Natural killer cell (primary cell): ENCODE measurements around the gene TPST2. TPM values are rescaled to one million over a fixed set of nuclear protein-coding genes. Genes with fewer than 3 reads are reported as not detected.

ENCODE experiments used
- ATAC-seq, 3 donors: fragments of 150-1000 bp in 2 of 3; fragments of 200-7000 bp in 1 of 3; cut with Tn5 transposase; 1 replicate in 1 of 3; 2 replicates in 2 of 3; pipeline ENCODE4 v1.10.0; 2021; ENCODE audit warnings: mild to moderate bottlenecking in 2 of 3, moderate library complexity in 2 of 3
- DNase-seq, 2 donors: peaks; one replicate each; pipeline versions ENCODE4 v3.0.0 to v3.0.0-alpha.2; 2013 to 2021; ENCODE audit warnings: mixed read lengths in 1 of 2
- H3K27ac ChIP-seq: one replicate; pipeline ENCODE4 v1.5.1; 2013; ENCODE audit warnings: mild to moderate bottlenecking, low read length
- H3K27me3 ChIP-seq: one replicate; pipeline ENCODE4 v1.6.1; 2013; ENCODE audit warnings: low read length; ENCODE audit not compliant: control insufficient read depth, insufficient read depth
- H3K36me3 ChIP-seq: one replicate; pipeline ENCODE4 v1.6.1; 2013; ENCODE audit warnings: low read length; ENCODE audit not compliant: control insufficient read depth, insufficient read depth
- H3K4me1 ChIP-seq: one replicate; pipeline ENCODE4 v1.6.1; 2013; ENCODE audit warnings: low read length; ENCODE audit not compliant: control insufficient read depth, insufficient read depth
- H3K4me3 ChIP-seq: one replicate; pipeline ENCODE4 v1.5.1; 2013; ENCODE audit warnings: low read length
- H3K9me3 ChIP-seq: one replicate; pipeline ENCODE4 v1.6.1; 2013; ENCODE audit warnings: low read length; ENCODE audit not compliant: control insufficient read depth, insufficient read depth
- H3K27ac Mint-ChIP-seq, 2 donors: one replicate each; pipeline ENCODE4 v1.8.0; 2022; ENCODE audit warnings: mild to moderate bottlenecking in 2 of 2, mixed read lengths in 2 of 2, moderate library complexity in 1 of 2
- H3K27me3 Mint-ChIP-seq, 2 donors: one replicate each; pipeline ENCODE4 v1.8.0; 2022; ENCODE audit warnings: low read depth in 2 of 2, mixed read lengths in 2 of 2
- H3K36me3 Mint-ChIP-seq: one replicate; pipeline ENCODE4 v1.8.0; 2022; ENCODE audit warnings: mixed read lengths
- H3K4me1 Mint-ChIP-seq, 2 donors: one replicate each; pipeline ENCODE4 v1.8.0; 2022; ENCODE audit warnings: mixed read lengths in 2 of 2
- H3K4me3 Mint-ChIP-seq: one replicate; pipeline ENCODE4 v1.8.0; 2022; ENCODE audit warnings: mild to moderate bottlenecking, moderate library complexity, mixed read lengths
- H3K9me3 Mint-ChIP-seq, 2 donors: one replicate each; pipeline ENCODE4 v1.8.0; 2022; ENCODE audit warnings: mixed read lengths in 2 of 2
- CTCF ChIP-seq: fragments of 200-600 bp; IDR thresholded peaks from one replicate; pipeline ENCODE4 v1.8.0; 2022; ENCODE audit warnings: antibody characterized with exemption
- WGBS: methylation state at CpG from one replicate; pipeline ENCODE4 v1.1.7; 2013; ENCODE audit warnings: missing lambda C conversion rate; ENCODE audit not compliant: insufficient coverage; 5-methylcytosine and 5-hydroxymethylcytosine counted together
- intact Hi-C: fragments of 100-400 bp; cut with micrococcal nuclease; formaldehyde crosslinking; loops from one replicate; pipeline ENCODE4 v1.14.2; 2022
- total RNA-seq, 4 donors: library from RNA; stranded (reverse); fragments of 120-200 nt in 1 of 4; gene quantifications; one replicate each; pipeline versions ENCODE4 v1.2.3 to v1.2.4, GENCODE V29; 2013 to 2022

Gene TPST2
- total RNA-seq, 3 donors from 2014 or later (not counting 1 experiment from before 2014, with no cell fraction given) = 145 to 206 (median 155) TPM

- Histone ChIP-seq H3K27ac (peak overlapping the region; percentile 11), H3K4me1 (peaks cover 32% of the 10 kb centered on the region), H3K9me3 (no peaks in the 10 kb centered on the region), H3K36me3 (no peaks in the 10 kb centered on the region), H3K4me3 (no peak overlapping the region), H3K27me3 (no peaks in the 10 kb centered on the region)
- H3K4me3 Mint-ChIP-seq = no peak overlapping the region
- peaks cover 0 to 2% of the 10 kb centered on the region in 2 donors for H3K9me3 Mint-ChIP-seq
- DNase-seq (no peak), ATAC-seq (peak in 1 of 3 donors; percentile 28)
- intact Hi-C loops = no loop called here
- H3K27me3 Mint-ChIP-seq = no peaks in the 10 kb centered on the region
- H3K36me3 Mint-ChIP-seq = no peaks in the 10 kb centered on the region
- WGBS = 61% methylated on average over 2 of the region's 2 CpGs
- peak overlapping the region in 1 of 2 donors; percentile 86 for H3K27ac Mint-ChIP-seq
- TF ChIP-seq CTCF = no peak
- peaks cover 42 to 52% of the 10 kb centered on the region in 2 donors for H3K4me1 Mint-ChIP-seq
These were observed 21.1 kb upstream of the TPST2 start for GRCh38 chr22:26610996-26611395.

GRCh38 chr22:26610072-26610958, 20.4 kb upstream of the TPST2 start:
- WGBS = 43% methylated on average over 11 of the region's 12 CpGs
- peaks cover 0 to 2% of the 10 kb centered on the region in 2 donors for H3K9me3 Mint-ChIP-seq
- no peaks in the 10 kb centered on the region for H3K27me3 Mint-ChIP-seq
- TF ChIP-seq CTCF = no peak
- ATAC-seq (peak; percentile 53 to 78 (median 78)), DNase-seq (peak; percentile 35 to 63)
- H3K36me3 Mint-ChIP-seq = no peaks in the 10 kb centered on the region
- Histone ChIP-seq H3K9me3 (no peaks in the 10 kb centered on the region), H3K27me3 (no peaks in the 10 kb centered on the region), H3K36me3 (no peaks in the 10 kb centered on the region), H3K4me1 (peaks cover 27% of the 10 kb centered on the region), H3K27ac (peak overlapping the region; percentile 73), H3K4me3 (no peak overlapping the region)
- H3K4me1 Mint-ChIP-seq = peaks cover 37 to 45% of the 10 kb centered on the region in 2 donors
- peak overlapping the region; percentile 86 to 90 for H3K27ac Mint-ChIP-seq
- peak overlapping the region; percentile 80 for H3K4me3 Mint-ChIP-seq
- intact Hi-C loops = no loop called here

GRCh38 chr22:26609287-26609686, 19.4 kb upstream of the TPST2 start:
- no peak for ATAC-seq
- 98% methylated on average over 2 of the region's 2 CpGs for WGBS
- Histone ChIP-seq H3K9me3 (no peaks in the 10 kb centered on the region), H3K27me3 (no peaks in the 10 kb centered on the region), H3K27ac (no peak overlapping the region), H3K36me3 (no peaks in the 10 kb centered on the region), H3K4me1 (peaks cover 22% of the 10 kb centered on the region), H3K4me3 (no peak overlapping the region)
- Mint-ChIP-seq H3K27ac (peak overlapping the region; percentile 86 to 90), H3K4me1 (peaks cover 33 to 45% of the 10 kb centered on the region in 2 donors), H3K27me3 (no peaks in the 10 kb centered on the region), H3K9me3 (peaks cover 0 to 2% of the 10 kb centered on the region in 2 donors), H3K4me3 (peak overlapping the region; percentile 3), H3K36me3 (no peaks in the 10 kb centered on the region)
- DNase-seq = no peak
- no peak for TF ChIP-seq CTCF
- intact Hi-C loops = no loop called here
